H9 (cell line): ENCODE measurements around the gene KIF21A. TPM values are rescaled to one million over a fixed set of nuclear protein-coding genes. Genes with fewer than 3 reads are reported as not detected.

Experiments
- DNase-seq: peaks from one replicate; pipeline ENCODE4 v3.0.0-alpha.2; 2017
- H2AFZ ChIP-seq: one replicate; pipeline ENCODE4 v1.6.1; 2013; ENCODE audit warnings: mild to moderate bottlenecking, low read length, control low read depth, moderate library complexity
- H2AK5ac ChIP-seq: 2 replicates; pipeline ENCODE4 v1.6.1; 2013; ENCODE audit warnings: low read length, control low read depth, mixed read lengths; ENCODE audit not compliant: insufficient read length
- H2BK120ac ChIP-seq: one replicate; pipeline ENCODE4 v1.6.1; 2013; ENCODE audit warnings: low read depth, mild to moderate bottlenecking, low read length, control low read depth, inconsistent platforms; ENCODE audit not compliant: poor library complexity, severe bottlenecking
- H2BK12ac ChIP-seq: 2 replicates; pipeline ENCODE4 v1.6.1; 2013; ENCODE audit warnings: low read length, control low read depth, mixed read lengths, low read depth; ENCODE audit not compliant: insufficient read length
- H2BK15ac ChIP-seq: 2 replicates; pipeline ENCODE4 v1.6.1; 2013; ENCODE audit warnings: low read depth, low read length, control low read depth
- H2BK20ac ChIP-seq: one replicate; pipeline ENCODE4 v1.6.1; 2013; ENCODE audit warnings: low read depth, mild to moderate bottlenecking, low read length, control low read depth, inconsistent platforms; ENCODE audit not compliant: poor library complexity, severe bottlenecking
- H2BK5ac ChIP-seq: 2 replicates; pipeline ENCODE4 v1.6.1; 2013; ENCODE audit warnings: low read length, control low read depth, mixed read lengths; ENCODE audit not compliant: insufficient read length
- H3K14ac ChIP-seq: 2 replicates; pipeline ENCODE4 v1.6.1; 2013; ENCODE audit warnings: low read length, control low read depth; ENCODE audit not compliant: insufficient read depth
- H3K18ac ChIP-seq: 2 replicates; pipeline ENCODE4 v1.6.1; 2013; ENCODE audit warnings: low read depth, mild to moderate bottlenecking, mixed read lengths, low read length, control low read depth; ENCODE audit not compliant: insufficient read length
- H3K23ac ChIP-seq: 2 replicates; pipeline ENCODE4 v1.6.1; 2013; ENCODE audit warnings: low read length, control low read depth, mixed read lengths, low read depth; ENCODE audit not compliant: insufficient read length
- H3K23me2 ChIP-seq: 2 replicates; pipeline ENCODE4 v1.6.1; 2013; ENCODE audit warnings: low read depth, mild to moderate bottlenecking, mixed read lengths, low read length, control low read depth; ENCODE audit not compliant: insufficient read length, poor library complexity, severe bottlenecking
- H3K27ac ChIP-seq: 2 replicates; pipeline ENCODE4 v1.5.1; 2013; ENCODE audit warnings: low read length, control low read depth, mixed read lengths, low read depth; ENCODE audit not compliant: insufficient read length
- H3K27me3 ChIP-seq: 2 replicates; pipeline ENCODE4 v1.6.1; 2013; ENCODE audit warnings: low read length, control low read depth, inconsistent platforms; ENCODE audit not compliant: insufficient read depth
- H3K4ac ChIP-seq: 2 replicates; pipeline ENCODE4 v1.6.1; 2013; ENCODE audit warnings: low read depth, mild to moderate bottlenecking, control low read depth, inconsistent platforms, low read length, moderate library complexity
- H3K4me1 ChIP-seq: 2 replicates; pipeline ENCODE4 v1.6.1; 2013; ENCODE audit warnings: low read length, control low read depth, inconsistent platforms; ENCODE audit not compliant: insufficient read depth
- H3K4me2 ChIP-seq: 2 replicates; pipeline ENCODE4 v1.6.1; 2013; ENCODE audit warnings: low read length, control low read depth, mixed read lengths; ENCODE audit not compliant: insufficient read length, insufficient read depth
- H3K56ac ChIP-seq: 2 replicates; pipeline ENCODE4 v1.6.1; 2013; ENCODE audit warnings: low read depth, mild to moderate bottlenecking, mixed read lengths, low read length, control low read depth; ENCODE audit not compliant: insufficient read length
- H3K79me1 ChIP-seq: 2 replicates; pipeline ENCODE4 v1.6.1; 2013; ENCODE audit warnings: low read depth, mild to moderate bottlenecking, moderate library complexity, low read length, control low read depth, inconsistent platforms; ENCODE audit not compliant: insufficient read depth, poor library complexity, severe bottlenecking
- H3K79me2 ChIP-seq: 2 replicates; pipeline ENCODE4 v1.6.1; 2013; ENCODE audit warnings: low read length, control low read depth, inconsistent platforms; ENCODE audit not compliant: insufficient read depth
- H3K9ac ChIP-seq: 2 replicates; pipeline ENCODE4 v1.6.1; 2013; ENCODE audit warnings: low read length, control low read depth, mixed read lengths; ENCODE audit not compliant: insufficient read length; ENCODE audit errors: extremely low read depth
- H3K9me3 ChIP-seq: one replicate; pipeline ENCODE4 v1.6.1; 2013; ENCODE audit warnings: low read depth, low read length, inconsistent platforms; ENCODE audit not compliant: control insufficient read depth
- H3T11ph ChIP-seq: one replicate; pipeline ENCODE4 v1.6.1; 2013; ENCODE audit warnings: mild to moderate bottlenecking, low read length, control low read depth, inconsistent platforms
- H4K20me1 ChIP-seq: one replicate; pipeline ENCODE4 v1.6.1; 2013; ENCODE audit not compliant: control insufficient read depth, insufficient read length, insufficient read depth
- H4K5ac ChIP-seq: 2 replicates; pipeline ENCODE4 v1.6.1; 2013; ENCODE audit warnings: low read depth, mild to moderate bottlenecking, mixed read lengths, low read length, control low read depth; ENCODE audit not compliant: insufficient read length
- H4K8ac ChIP-seq: replicated peaks from 2 replicates; pipeline ENCODE4 v1.6.1; 2013; ENCODE audit warnings: low read length, control low read depth, mixed read lengths, low read depth; ENCODE audit not compliant: insufficient read length
- H4K91ac ChIP-seq: 2 replicates; pipeline ENCODE4 v1.6.1; 2013; ENCODE audit warnings: low read depth, mild to moderate bottlenecking, moderate library complexity, mixed read lengths, low read length, control low read depth; ENCODE audit not compliant: insufficient read length
- H3K27ac Mint-ChIP-seq, 3 experiments: 2 replicates in 2 of 3; 3 replicates in 1 of 3; pipeline ENCODE4 v1.8.0; 2020 to 2021; ENCODE audit warnings: mixed read lengths in 3 of 3, mild to moderate bottlenecking in 1 of 3, moderate library complexity in 1 of 3
- H3K27me3 Mint-ChIP-seq: 2 replicates; pipeline ENCODE4 v1.8.0; 2021; ENCODE audit warnings: low read depth, mild to moderate bottlenecking, moderate library complexity, mixed read lengths
- H3K36me3 Mint-ChIP-seq, 3 experiments: 2 replicates in 2 of 3; 3 replicates in 1 of 3; pipeline ENCODE4 v1.8.0; 2020 to 2021; ENCODE audit warnings: low read depth in 3 of 3, mixed read lengths in 3 of 3; ENCODE audit not compliant: insufficient read depth in 1 of 3
- H3K4me1 Mint-ChIP-seq, 2 experiments: 2 replicates each; pipeline ENCODE4 v1.8.0; 2020; ENCODE audit warnings: mixed read lengths in 2 of 2
- H3K4me3 Mint-ChIP-seq, 2 experiments: 2 replicates in 1 of 2; 3 replicates in 1 of 2; pipeline ENCODE4 v1.8.0; 2020 to 2021; ENCODE audit warnings: mild to moderate bottlenecking in 2 of 2, mixed read lengths in 2 of 2, moderate library complexity in 1 of 2
- H3K9me3 Mint-ChIP-seq, 2 experiments: 2 replicates in 1 of 2; 3 replicates in 1 of 2; pipeline ENCODE4 v1.8.0; 2020; ENCODE audit warnings: mild to moderate bottlenecking in 2 of 2, mixed read lengths in 2 of 2, moderate library complexity in 1 of 2
- total RNA-seq: library from RNA; stranded (reverse); gene quantifications from 2 replicates; pipeline ENCODE4 v1.2.1, GENCODE V29; 2021
- TF ChIP-seq, protein P1 (sequence below): fragments of 200-600 bp; sonication (generic); conservative IDR thresholded peaks from 3 replicates; pipeline ENCODE4 v1.8.0; 2021; ENCODE audit warnings: antibody characterized with exemption, mild to moderate bottlenecking

The KIF21A gene
- total RNA-seq, 1 experiment from 2014 or later: 17.2 TPM

DNA sequence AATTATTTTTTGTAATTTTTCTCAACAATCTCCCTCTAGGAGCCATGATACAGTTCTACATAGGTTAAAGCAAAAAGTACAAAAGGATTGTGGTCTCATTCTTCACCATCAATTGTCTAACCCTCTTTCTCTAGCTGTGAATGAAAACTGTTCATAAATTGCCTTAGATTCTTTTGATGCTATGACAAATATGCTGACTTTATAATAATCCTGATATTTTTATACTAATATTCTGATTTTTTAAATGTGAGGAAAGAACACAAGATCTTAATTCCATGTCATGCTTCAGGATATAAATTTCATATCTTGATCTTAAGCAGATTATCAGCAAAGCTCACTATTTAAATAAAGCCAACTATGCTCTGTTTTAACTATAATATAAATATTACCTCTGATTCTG lies 75.4 kb downstream of the KIF21A start:
- Histone ChIP-seq H3K9ac (no peak overlapping the region), H3K27me3 (no peaks in the 10 kb centered on the region), H3K4ac (no peak overlapping the region), H2BK20ac (no peak overlapping the region), H4K20me1 (no peaks in the 10 kb centered on the region), H3K4me1 (no peaks in the 10 kb centered on the region), H4K5ac (no peak overlapping the region), H3K27ac (no peak overlapping the region), H3K18ac (no peak overlapping the region), H3K79me2 (no peaks in the 10 kb centered on the region), H3K9me3 (no peaks in the 10 kb centered on the region), H2BK5ac (no peak overlapping the region), H3K14ac (no peak overlapping the region), H3K23ac (no peak overlapping the region), H3K79me1 (no peaks in the 10 kb centered on the region), H2BK12ac (no peak overlapping the region), H4K8ac (no peak overlapping the region), H3K4me2 (no peak overlapping the region), H2BK15ac (no peak overlapping the region), H3T11ph (no peak overlapping the region), H2AFZ (no peak overlapping the region), H4K91ac (no peak overlapping the region), H3K23me2 (no peaks in the 10 kb centered on the region), H3K56ac (no peak overlapping the region), H2BK120ac (no peak overlapping the region), H2AK5ac (no peak overlapping the region)
- no peak overlapping the region for H3K27ac Mint-ChIP-seq
- H3K27me3 Mint-ChIP-seq: no peaks in the 10 kb centered on the region
- peaks cover 1 to 25% (median 15%) of the 10 kb centered on the region in 3 experiments; a peak in 5 of 7 replicates for H3K36me3 Mint-ChIP-seq
- TF ChIP-seq, protein P1, sequence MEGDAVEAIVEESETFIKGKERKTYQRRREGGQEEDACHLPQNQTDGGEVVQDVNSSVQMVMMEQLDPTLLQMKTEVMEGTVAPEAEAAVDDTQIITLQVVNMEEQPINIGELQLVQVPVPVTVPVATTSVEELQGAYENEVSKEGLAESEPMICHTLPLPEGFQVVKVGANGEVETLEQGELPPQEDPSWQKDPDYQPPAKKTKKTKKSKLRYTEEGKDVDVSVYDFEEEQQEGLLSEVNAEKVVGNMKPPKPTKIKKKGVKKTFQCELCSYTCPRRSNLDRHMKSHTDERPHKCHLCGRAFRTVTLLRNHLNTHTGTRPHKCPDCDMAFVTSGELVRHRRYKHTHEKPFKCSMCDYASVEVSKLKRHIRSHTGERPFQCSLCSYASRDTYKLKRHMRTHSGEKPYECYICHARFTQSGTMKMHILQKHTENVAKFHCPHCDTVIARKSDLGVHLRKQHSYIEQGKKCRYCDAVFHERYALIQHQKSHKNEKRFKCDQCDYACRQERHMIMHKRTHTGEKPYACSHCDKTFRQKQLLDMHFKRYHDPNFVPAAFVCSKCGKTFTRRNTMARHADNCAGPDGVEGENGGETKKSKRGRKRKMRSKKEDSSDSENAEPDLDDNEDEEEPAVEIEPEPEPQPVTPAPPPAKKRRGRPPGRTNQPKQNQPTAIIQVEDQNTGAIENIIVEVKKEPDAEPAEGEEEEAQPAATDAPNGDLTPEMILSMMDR: no peak
- no peak overlapping the region for H3K4me3 Mint-ChIP-seq
- peaks cover 0 to 6% of the 10 kb centered on the region in 2 experiments; a peak in 2 of 4 replicates for H3K4me1 Mint-ChIP-seq
- no peak for DNase-seq
- no peaks in the 10 kb centered on the region for H3K9me3 Mint-ChIP-seq
